Coronary artery (tissue), 2 donors: Measurements from ENCODE around the gene CDCA8.

ENCODE experiments used
- DNase-seq: peaks from one replicate; pipeline ENCODE4 v3.0.0-alpha.2; 2017; ENCODE audit warnings: low spot score
- H3K27ac ChIP-seq, 2 donors: fragments of 200-600 bp; sonication (generic); one replicate each; pipeline ENCODE4 v1.5.1; 2016 to 2019
- H3K4me3 ChIP-seq: fragments of 200-600 bp; sonication (generic); 2 replicates; pipeline ENCODE4 v1.5.1; 2016; ENCODE audit warnings: mild to moderate bottlenecking, moderate library complexity
- TF ChIP-seq, protein P1 (sequence below): fragments of 200-600 bp; sonication (generic); IDR thresholded peaks from one replicate; pipeline ENCODE4 v1.5.1; 2019; ENCODE audit warnings: antibody characterized with exemption

Gene CDCA8

DNA sequence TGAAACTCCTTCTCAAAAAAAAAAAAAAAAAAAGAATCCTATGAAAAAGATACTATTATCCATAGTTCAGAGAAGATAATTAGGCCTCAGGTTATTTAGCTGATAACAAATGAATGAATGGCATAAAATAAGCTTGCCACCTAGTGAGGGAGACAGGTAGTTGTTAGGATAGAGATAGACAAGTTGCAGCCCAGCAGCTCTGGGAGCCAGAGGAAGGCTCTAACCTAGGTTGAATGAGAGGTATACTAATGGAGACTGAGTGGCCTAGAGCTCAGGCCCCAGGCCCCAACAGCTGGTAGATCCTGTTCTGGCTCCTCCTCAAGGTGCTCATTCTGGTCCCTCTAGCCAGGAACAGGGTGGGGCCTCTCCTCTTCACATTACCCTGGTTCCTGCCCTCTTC lies 37.0 kb upstream of the CDCA8 start:
- TF ChIP-seq, protein P1, sequence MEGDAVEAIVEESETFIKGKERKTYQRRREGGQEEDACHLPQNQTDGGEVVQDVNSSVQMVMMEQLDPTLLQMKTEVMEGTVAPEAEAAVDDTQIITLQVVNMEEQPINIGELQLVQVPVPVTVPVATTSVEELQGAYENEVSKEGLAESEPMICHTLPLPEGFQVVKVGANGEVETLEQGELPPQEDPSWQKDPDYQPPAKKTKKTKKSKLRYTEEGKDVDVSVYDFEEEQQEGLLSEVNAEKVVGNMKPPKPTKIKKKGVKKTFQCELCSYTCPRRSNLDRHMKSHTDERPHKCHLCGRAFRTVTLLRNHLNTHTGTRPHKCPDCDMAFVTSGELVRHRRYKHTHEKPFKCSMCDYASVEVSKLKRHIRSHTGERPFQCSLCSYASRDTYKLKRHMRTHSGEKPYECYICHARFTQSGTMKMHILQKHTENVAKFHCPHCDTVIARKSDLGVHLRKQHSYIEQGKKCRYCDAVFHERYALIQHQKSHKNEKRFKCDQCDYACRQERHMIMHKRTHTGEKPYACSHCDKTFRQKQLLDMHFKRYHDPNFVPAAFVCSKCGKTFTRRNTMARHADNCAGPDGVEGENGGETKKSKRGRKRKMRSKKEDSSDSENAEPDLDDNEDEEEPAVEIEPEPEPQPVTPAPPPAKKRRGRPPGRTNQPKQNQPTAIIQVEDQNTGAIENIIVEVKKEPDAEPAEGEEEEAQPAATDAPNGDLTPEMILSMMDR: no peak
- no peak for DNase-seq
- H3K4me3 ChIP-seq: no peak overlapping the region
- H3K27ac ChIP-seq: no peak overlapping the region

- TF ChIP-seq, protein P1: no peak
- H3K27ac ChIP-seq: no peak overlapping the region
- no peak overlapping the region for H3K4me3 ChIP-seq
- no peak for DNase-seq
These were observed 36.3 kb upstream of the CDCA8 start for GRCh38 chr1:37656026-37656425.

- TF ChIP-seq, protein P1: no peak
- H3K4me3 ChIP-seq: no peak overlapping the region
- no peak for DNase-seq
- no peak overlapping the region for H3K27ac ChIP-seq
These were observed 35.4 kb upstream of the CDCA8 start for GRCh38 chr1:37656881-37657280.

DNA sequence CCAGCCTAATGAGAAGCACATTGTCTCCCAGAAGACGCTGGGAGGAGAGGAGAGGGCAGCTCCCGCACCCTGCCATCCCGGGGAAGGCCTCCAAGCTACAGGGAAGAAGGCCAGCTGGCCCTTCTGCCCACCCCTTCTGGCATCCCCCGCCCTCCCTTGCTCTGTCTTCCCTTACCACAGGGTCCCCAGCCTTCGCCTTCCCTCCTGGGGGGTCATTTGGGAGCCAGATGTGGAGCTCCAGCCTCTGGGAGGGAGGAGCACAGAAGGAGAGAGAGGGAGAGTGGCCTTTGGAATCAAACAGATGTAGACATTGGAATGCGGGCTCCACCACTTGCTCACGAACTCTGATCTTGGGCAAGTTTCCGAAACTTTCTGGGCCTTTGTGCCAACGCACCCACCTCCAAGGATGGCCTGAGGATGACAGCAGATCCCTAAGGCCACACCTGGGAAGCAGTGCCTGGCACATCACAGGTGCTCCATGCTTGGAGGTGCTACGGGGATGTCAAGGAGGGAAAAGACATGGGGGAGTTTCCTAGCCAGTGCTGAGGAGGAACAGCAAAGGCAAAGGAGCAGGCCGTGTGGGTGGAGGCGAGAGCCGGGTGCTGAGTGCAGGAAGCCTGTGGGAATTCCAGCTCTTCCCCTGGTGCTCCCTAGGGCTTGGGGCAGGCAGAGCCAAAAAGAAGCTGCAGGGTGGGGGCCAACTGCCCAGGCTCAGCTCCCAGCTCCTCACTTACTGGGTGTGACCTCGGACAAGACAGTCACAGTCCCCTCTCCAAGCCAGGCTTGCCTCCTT lies 34.5 kb upstream of the CDCA8 start:
- Histone ChIP-seq H3K4me3 (no peak overlapping the region), H3K27ac (no peak overlapping the region)
- TF ChIP-seq, protein P1: no peak
- DNase-seq: no peak

DNA sequence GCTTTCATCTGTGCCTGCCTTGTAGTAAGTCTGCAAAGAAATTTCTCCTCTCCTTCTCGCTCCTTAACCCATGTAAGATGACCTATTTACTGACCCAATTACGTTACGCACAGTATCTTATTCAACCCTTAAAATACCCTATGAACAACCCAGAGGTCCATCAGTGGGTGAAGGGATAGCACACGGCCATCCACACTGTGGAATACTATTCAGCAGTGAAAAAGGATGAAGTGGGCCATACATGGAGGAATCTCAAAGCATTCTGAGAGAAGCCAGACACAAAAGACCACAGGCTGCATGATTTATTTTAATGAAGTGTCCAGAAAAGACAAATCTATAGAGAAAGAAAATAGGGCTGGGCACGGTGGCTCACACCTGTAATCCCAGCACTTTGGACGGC lies 33.8 kb upstream of the CDCA8 start:
- Histone ChIP-seq H3K27ac (no peak overlapping the region), H3K4me3 (no peak overlapping the region)
- no peak for DNase-seq
- TF ChIP-seq, protein P1: no peak

- TF ChIP-seq, protein P1: no peak
- Histone ChIP-seq H3K27ac (no peak overlapping the region), H3K4me3 (no peak overlapping the region)
- DNase-seq: no peak
These were observed 31.7 kb upstream of the CDCA8 start for GRCh38 chr1:37660664-37661063.

GRCh38 chr1:37661401-37661800 lies 30.9 kb upstream of the CDCA8 start:
- TF ChIP-seq, protein P1: no peak
- no peak for DNase-seq
- no peak overlapping the region for H3K27ac ChIP-seq
- no peak overlapping the region for H3K4me3 ChIP-seq
